Skeletal muscle tissue (tissue), 4 donors: ENCODE data around the gene SNRPA1. TPM values are rescaled to one million over a fixed set of nuclear protein-coding genes. Genes with fewer than 3 reads are reported as not detected.

Experiments
- H3K27ac ChIP-seq: one replicate; pipeline ENCODE4 v1.7.0; 2013; ENCODE audit warnings: mild to moderate bottlenecking, low read depth, low read length, inconsistent platforms
- H3K27me3 ChIP-seq, 3 donors: one replicate each; pipeline ENCODE4 v1.7.0; 2013; ENCODE audit warnings: low read length in 3 of 3; ENCODE audit not compliant: control insufficient read depth in 3 of 3, insufficient read depth in 3 of 3
- H3K36me3 ChIP-seq, 3 donors: one replicate each; pipeline ENCODE4 v1.7.0; 2013; ENCODE audit warnings: low read length in 3 of 3; ENCODE audit not compliant: control insufficient read depth in 3 of 3, insufficient read depth in 3 of 3
- H3K4me1 ChIP-seq, 3 donors: one replicate each; pipeline ENCODE4 v1.7.0; 2013; ENCODE audit warnings: low read length in 3 of 3, mild to moderate bottlenecking in 3 of 3; ENCODE audit not compliant: control insufficient read depth in 3 of 3, insufficient read depth in 3 of 3
- H3K4me3 ChIP-seq, 3 donors: one replicate each; pipeline ENCODE4 v1.7.0; 2013; ENCODE audit warnings: low read length in 3 of 3
- H3K9ac ChIP-seq, 3 donors: one replicate each; pipeline ENCODE4 v1.7.0; 2013; ENCODE audit warnings: low read length in 3 of 3, mild to moderate bottlenecking in 3 of 3, moderate library complexity in 2 of 3, low read depth in 1 of 3
- H3K9me3 ChIP-seq, 3 donors: one replicate each; pipeline ENCODE4 v1.7.0; 2013; ENCODE audit warnings: low read length in 3 of 3; ENCODE audit not compliant: control insufficient read depth in 3 of 3
- total RNA-seq: library from RNA; depleted of rRNA; stranded (reverse); fragments of >200 nt; gene quantifications from one replicate; pipeline ENCODE4 v1.2.3, GENCODE V29; 2014
- donor health status: Osteomylitis.

Gene SNRPA1
- total RNA-seq, 1 donor from 2014 or later: 14.1 TPM

DNA sequence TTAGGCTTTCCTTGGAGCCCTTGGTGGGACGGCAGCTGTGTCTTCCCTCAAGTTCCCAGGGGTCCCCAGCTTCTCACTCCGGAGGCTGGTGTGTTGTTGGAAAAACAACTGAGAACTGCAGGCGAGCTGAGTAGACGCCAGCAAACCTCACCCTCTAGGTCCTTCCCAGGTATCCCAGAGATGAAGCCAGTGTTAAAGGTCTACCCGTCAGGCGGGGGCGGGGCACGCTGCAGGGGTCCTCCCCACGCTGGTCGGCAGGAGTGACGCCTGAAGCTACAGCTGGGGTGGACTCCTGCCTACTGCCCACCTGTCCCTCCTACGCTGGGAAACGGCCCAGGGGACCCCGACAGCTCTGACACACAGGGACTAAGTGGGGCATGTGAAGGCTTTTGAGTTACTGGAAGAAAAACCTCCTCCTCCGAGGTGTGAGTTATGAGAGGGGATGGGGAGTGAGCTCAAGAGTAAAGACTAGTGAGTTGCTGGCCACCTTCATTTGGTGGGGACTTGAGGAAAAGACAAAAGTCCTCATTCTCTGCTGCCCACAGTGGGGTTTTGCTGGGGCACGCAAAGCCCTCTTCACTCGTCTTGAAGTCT, 32.2 kb upstream of the SNRPA1 start:
- no peak overlapping the region for H3K9ac ChIP-seq
- no peak overlapping the region for H3K4me3 ChIP-seq
- no peaks in the 10 kb centered on the region for H3K9me3 ChIP-seq
- H3K27me3 ChIP-seq: peaks cover 0 to 14% (median 10%) of the 10 kb centered on the region in 3 donors
- H3K27ac ChIP-seq: no peak overlapping the region
- peaks cover 0 to 10% (median 0%) of the 10 kb centered on the region in 3 donors for H3K36me3 ChIP-seq
- no peaks in the 10 kb centered on the region for H3K4me1 ChIP-seq

DNA sequence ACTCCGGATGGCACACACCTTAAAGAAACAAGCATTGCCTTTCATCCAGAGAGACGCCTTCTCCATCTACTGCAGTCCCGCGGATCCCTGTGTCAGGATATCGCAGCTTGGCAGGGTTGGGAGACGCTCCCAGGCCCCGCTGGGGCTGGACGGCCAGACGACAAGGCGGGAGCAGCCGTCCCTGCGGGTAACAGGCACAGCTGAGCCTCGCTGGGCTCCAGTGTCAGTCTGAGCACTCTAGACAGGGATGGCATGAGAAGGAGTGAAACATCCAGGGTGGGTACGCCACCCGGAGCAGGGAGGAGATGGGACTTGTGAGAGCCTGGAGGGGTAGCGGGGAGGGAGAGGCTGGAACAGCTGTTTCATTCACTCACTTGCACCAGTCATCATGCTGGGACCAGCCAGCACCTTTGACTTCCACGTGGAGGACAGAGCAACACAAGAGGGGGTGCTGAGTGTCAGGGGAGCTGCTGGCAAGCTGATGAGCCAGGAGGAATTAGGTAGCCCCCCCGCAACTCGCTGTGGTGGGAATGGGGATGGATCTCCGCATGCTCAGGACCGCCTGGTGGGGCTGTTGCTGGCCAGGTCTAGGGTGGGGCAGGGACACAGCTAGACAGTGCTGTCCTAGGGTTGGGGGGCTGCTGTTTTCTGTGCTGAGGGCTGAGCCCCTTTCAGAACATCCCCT, 31.6 kb upstream of the SNRPA1 start:
- Histone ChIP-seq H3K27me3 (peaks cover 0 to 14% (median 10%) of the 10 kb centered on the region in 3 donors), H3K9me3 (no peaks in the 10 kb centered on the region), H3K4me3 (no peak overlapping the region), H3K9ac (peak overlapping the region in 1 of 3 donors; percentile 16), H3K36me3 (peaks cover 0 to 14% (median 0%) of the 10 kb centered on the region in 3 donors), H3K4me1 (no peaks in the 10 kb centered on the region), H3K27ac (no peak overlapping the region)

DNA sequence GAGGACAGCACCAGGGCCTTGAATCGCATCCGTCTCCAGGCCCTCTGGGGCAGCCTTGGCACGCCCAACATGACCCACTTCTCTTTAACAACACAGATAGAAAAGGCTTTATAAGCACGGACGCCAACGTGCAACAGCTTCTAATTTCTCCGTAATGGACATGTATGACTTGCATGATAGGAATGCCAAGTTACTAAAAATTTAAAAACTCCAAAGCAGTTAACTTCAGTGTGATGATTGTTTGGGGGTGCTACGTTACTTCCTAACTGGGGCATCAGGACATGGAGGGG, 30.9 kb upstream of the SNRPA1 start:
- Histone ChIP-seq H3K4me3 (no peak overlapping the region), H3K9me3 (no peaks in the 10 kb centered on the region), H3K9ac (no peak overlapping the region), H3K27ac (no peak overlapping the region), H3K36me3 (peaks cover 0 to 14% (median 0%) of the 10 kb centered on the region in 3 donors), H3K4me1 (no peaks in the 10 kb centered on the region), H3K27me3 (peaks cover 0 to 14% (median 10%) of the 10 kb centered on the region in 3 donors)

DNA sequence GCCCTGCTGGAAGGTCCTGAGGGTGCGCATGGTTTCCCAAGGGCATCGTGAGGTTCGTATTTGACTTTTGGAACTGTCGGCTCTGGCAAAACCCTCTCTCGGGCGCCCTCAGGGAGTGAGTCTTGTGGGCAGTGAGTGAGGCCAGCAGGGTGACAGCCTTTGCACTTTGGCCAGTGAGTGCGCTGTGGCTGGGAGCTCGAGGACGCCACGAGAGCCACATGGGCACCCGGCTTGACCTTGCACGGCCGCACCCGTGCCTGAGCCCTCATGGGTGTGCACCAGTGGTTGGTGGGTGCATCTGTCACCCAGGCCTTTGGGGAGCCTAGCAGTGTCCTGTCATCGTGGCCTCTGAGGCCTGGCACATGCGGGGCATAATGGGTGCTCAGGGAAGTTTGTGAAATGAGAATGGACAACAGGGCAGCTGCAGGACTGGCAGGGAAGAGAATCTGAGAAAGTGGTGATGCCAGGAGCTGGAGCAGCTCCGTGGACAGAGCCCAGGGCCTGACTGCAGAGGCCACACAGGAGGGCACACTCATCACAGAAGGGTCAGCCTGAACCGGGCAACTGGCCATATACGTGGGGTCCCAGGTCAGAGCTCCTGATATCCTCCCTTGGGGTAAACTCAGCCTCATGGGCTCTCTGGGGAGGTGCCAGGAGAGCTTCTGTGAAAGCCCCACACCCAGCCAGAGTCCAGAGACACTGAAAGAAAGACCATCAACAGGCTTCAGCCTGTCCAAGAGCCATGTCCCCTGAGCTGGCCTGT, 30.4 kb upstream of the SNRPA1 start:
- peaks cover 0 to 14% (median 0%) of the 10 kb centered on the region in 3 donors for H3K36me3 ChIP-seq
- no peak overlapping the region for H3K9ac ChIP-seq
- H3K4me1 ChIP-seq: no peaks in the 10 kb centered on the region
- H3K27me3 ChIP-seq: peaks cover 0 to 14% (median 10%) of the 10 kb centered on the region in 3 donors
- H3K9me3 ChIP-seq: no peaks in the 10 kb centered on the region
- no peak overlapping the region for H3K4me3 ChIP-seq
- no peak overlapping the region for H3K27ac ChIP-seq

DNA sequence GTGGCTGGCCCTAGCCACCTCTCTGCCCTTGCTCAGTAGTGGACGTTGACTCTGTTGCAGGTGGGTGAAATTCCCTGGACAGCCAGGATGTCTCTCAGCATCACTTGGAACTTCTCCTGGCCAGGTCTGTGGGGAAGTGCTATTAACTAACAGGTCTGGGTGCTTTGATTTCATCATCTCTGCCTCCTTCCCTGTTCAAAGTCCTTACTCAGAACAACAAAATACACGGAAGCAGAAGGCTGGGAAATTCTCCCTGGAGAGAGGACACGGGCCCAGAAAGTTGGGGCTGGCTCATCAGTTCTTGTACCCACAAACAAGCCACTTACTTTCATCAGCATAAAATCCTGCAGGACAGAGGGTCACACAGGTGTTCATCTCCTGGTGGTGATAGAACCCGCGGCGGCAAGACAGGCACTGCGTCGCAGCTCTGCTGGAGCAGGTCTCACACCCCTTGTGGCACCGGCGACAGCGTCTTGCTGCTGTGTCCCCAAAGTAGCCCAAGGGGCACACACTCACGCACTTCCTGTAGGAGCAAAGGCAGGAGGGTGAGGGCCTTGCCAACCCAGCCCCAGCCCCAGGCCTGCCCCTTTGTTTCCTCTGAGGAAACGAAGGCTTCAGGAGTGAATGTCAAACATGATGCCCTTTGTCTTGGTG, 29.6 kb upstream of the SNRPA1 start:
- peaks cover 0 to 14% (median 0%) of the 10 kb centered on the region in 3 donors for H3K36me3 ChIP-seq

DNA sequence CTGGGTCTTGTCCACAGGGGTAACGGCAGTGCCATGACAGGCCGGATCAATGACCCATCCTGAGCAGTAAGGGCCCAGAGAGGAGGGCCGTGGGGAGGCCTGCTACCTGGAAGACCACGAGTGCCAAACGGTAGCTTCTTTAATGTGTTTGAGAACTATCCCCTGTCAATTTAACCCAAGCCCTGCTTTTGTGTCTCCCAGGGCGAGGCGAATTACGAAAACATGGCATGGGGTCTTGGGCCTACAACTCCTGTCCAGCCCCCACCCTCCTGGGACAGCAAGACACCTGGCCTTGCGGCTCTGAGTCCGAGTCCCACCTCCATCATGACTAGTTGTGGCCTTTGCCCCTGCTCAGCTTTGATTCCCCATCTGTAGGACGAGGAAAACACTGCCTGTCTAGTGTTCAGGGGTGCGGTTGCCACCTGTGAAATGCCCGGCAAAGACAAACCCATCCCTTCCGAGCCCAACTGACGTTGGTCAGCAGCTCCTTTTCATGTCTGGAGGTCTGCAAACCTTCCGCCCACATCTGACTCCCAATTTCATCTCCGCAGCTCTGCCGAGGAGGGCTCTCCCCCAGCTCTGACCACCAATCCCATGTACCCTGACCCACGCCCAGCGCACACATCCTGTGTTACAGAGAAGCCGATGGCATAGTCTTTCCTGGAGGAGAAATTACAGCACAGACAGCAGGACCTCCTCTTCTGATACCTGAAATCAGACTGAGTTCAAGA, 28.9 kb upstream of the SNRPA1 start:
- Histone ChIP-seq H3K9ac (no peak overlapping the region), H3K4me1 (no peaks in the 10 kb centered on the region), H3K36me3 (peaks cover 0 to 14% (median 0%) of the 10 kb centered on the region in 3 donors), H3K27ac (no peak overlapping the region), H3K9me3 (no peaks in the 10 kb centered on the region), H3K4me3 (no peak overlapping the region), H3K27me3 (peaks cover 0 to 12% (median 10%) of the 10 kb centered on the region in 3 donors)

More for the DNA sequence above, 29.6 kb upstream of the SNRPA1 start:
- H3K4me1 ChIP-seq: no peaks in the 10 kb centered on the region
- H3K4me3 ChIP-seq: no peak overlapping the region
- peaks cover 0 to 12% (median 10%) of the 10 kb centered on the region in 3 donors for H3K27me3 ChIP-seq
- no peak overlapping the region for H3K27ac ChIP-seq
- H3K9me3 ChIP-seq: no peaks in the 10 kb centered on the region
- H3K9ac ChIP-seq: no peak overlapping the region

DNA sequence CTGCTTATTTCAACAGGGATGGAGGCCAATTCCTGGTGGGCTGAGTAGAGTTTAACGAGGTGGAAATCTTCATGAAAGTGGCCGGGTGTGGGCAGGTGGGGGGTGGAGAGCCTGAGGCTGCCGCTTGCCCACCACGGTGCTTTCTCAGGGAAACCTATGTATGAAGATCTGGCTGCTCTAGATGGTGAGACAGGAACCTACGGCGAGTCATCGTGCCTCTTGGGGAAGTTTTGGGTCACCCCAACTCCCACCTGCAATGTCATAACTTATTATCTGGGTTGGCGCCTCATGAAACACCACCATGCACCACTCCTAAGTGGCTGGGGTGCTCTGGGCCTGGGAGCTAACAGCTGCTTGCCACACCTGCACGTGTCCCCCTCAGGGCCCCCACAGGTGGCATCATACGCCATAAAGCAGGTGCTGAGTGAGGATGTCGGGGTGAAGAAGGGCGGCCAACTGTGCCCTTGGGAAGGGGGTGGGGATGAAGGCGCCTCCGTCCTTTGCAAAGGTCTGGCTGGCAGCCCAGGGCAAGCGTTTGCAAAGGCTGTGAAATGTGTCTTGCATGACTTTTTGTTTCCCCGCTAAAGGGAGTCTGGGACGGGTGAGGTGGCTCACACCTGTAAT, 27.9 kb upstream of the SNRPA1 start:
- no peak overlapping the region for H3K4me3 ChIP-seq
- no peaks in the 10 kb centered on the region for H3K4me1 ChIP-seq
- H3K36me3 ChIP-seq: peaks cover 0 to 14% (median 3%) of the 10 kb centered on the region in 3 donors
- H3K9me3 ChIP-seq: no peaks in the 10 kb centered on the region
- H3K27ac ChIP-seq: no peak overlapping the region
- H3K9ac ChIP-seq: no peak overlapping the region
- H3K27me3 ChIP-seq: peaks cover 0 to 9% (median 8%) of the 10 kb centered on the region in 3 donors

DNA sequence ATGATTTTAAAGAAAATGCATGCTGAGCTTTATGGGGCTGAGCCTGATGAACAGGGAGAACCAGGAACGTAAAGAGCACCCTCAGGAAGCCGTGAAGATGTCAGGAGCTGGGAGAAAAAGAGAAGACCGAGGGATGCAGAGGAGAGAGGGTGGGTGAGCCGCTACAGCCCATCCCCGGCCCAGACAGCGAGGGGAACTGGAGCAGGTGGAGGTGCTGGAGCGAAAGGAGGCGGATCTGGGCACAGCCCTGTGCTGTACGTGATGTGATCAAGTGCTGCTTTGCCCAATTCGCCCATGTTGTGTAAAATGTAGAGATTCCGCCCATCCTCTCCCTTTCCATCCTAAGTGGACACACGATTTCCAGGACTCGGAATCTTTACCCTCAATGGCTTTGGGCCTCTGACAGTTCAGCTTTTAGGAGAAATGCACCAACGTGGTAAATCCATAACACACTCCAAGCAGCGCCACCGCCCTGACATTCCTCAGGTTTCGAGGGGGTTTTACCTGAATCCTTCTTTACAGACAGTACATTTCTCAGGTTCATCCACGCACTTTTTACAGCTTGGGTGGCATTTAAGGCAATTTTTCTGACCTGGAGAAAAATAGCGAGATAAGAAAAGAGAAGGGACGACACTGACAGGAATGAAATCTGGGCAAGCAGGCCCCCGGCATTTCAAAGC, 27.1 kb upstream of the SNRPA1 start:
- Histone ChIP-seq H3K4me1 (no peaks in the 10 kb centered on the region), H3K9me3 (no peaks in the 10 kb centered on the region), H3K4me3 (no peak overlapping the region), H3K36me3 (peaks cover 0 to 14% (median 3%) of the 10 kb centered on the region in 3 donors), H3K9ac (no peak overlapping the region), H3K27me3 (peaks cover 0 to 7% (median 2%) of the 10 kb centered on the region in 3 donors), H3K27ac (no peak overlapping the region)
